ENCODE results near the gene RASGRP1.
A peak's percentile ranks its signal among the peaks of the same experiment; 100 is the strongest.
"Not testable (repeated sequence)": the region's sequence is repeated elsewhere in the genome, so short reads cannot be mapped to it uniquely, and the experiment has no call there.

RASGRP1 gene

DNA sequence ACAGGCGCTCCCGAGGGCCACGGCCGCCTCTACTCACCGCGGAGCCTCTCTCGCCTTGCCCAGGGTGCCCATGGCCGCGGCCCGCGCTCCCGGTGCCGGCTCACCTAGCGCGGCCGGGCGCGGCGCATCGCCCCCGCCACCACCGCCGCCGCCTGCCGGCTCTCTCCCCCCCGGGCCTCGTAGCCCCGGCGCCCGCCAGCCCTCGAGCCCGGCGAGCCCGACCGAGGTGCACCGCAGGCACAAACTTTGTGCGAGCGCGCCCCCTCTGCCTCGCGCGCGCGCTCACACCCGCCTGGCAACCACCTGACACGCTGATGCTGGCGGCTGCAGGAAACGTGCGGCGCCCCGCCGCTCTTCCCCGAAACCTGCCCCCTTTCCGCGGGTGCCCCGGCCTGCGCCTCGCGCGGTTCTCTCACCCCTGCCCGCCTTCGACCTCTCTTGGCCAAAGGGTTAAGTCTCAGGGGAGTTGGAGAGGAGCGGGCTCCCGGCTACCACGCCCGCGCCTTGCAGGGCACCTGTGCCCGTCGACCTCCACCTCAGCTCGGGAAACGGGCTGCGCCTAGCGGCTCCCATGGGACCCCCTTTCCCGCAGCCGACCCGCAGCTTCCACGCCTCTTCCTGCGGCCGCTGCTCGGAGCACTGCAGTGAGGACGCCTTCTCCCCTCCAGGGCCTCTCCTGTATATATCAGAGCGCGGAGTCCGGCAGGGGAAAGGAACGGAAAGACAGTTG lies at the start of gene RASGRP1:
TSS of gene RASGRP1 (minus strand) at position 258 of the 730 bp plus-strand sequence. CDS start at position 72, 186 bp downstream.
- DNase-seq: no peak

DNA sequence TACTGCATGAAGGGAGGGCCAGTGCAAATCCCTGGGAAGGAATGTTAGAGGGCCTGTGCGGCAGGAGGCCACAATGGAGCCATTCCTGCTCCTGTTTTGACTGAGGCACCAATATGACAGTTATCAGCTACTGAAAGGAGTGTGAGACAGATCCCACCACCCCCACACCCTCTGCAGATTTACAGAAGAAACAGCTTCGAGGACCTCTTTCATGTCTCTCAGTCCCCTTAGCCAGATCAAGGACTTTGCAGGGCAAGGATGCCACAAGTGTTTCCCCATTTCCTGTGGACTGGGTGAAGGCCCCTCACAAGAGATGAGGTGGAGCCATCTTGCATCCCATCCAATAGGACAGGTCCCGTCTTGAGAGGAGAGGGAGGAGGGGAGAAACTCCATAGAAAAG lies 48.5 kb upstream of the RASGRP1 start:
- no peak for DNase-seq

DNA sequence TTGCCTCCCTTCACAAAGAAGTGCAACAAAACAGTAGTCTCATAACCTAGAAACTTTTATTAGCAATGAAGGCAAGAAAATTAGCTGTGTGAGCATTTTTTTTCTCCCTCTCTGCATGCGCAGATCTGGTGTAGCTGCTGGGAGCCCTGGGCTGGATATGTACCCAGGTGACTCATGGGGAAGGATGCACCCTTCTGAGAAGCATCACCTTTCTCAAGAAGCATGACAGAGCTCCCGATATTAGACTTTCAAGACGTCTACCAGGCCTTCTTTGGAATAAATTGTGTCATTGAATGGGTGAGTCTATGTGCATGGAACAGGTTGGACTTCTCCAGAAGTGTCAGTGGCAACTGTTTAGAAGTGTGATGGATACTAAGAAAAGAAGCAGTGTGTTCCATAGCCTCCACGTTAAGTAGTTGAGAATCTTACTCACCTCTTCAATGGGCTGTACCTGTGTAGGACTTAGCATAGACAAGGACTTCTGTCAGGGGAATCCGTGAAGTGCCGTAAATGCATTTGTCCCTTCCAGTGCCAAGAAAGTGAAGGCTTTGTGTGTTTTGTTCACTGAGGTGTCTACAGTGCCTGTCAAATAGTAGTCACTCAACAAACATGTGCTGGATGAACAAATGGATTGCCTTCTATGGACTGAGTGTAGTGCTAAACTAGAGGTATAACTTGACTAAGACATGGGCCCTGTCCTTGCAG lies 47.7 kb upstream of the RASGRP1 start:
- DNase-seq: no peak

DNA sequence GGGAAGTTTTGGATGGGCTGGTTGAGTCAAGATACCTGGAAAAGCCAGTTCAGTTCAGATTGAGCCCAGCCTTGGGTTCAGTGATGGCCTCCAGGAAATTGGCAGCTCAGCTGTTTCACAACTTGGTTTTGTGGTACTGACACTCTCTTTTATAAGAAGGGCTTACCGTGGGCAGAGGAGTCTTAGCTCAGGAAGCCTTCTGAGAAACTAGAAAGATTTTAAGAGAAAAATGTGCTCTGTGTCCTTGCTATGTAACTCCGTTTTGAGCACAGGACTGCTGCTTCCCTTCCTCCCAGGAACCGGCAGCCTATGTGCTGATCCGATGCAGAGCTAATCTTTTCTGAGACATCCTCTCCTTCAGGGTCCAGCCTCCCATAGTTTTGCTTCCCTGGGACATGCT lies 46.6 kb upstream of the RASGRP1 start:
- DNase-seq: no peak

DNA sequence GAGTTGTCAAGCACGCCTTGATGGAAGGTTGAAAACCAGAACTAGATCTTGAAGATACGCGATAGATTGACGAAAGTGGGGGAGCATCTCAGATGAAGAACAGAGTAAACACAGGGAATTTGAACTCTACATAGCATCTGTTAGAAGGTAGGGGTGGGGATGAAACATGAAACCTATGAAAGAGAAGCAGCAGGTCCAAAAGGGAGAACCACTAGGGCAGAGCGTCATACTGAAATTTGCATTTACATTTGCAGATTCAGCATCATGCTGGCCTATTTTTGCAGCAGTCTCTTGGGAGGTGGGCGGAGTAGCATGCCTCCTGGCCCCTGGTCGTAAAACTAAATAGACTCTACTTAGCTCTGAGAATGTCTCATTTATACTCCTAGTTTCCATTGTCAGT lies 46.1 kb upstream of the RASGRP1 start:
- no peak for DNase-seq

DNA sequence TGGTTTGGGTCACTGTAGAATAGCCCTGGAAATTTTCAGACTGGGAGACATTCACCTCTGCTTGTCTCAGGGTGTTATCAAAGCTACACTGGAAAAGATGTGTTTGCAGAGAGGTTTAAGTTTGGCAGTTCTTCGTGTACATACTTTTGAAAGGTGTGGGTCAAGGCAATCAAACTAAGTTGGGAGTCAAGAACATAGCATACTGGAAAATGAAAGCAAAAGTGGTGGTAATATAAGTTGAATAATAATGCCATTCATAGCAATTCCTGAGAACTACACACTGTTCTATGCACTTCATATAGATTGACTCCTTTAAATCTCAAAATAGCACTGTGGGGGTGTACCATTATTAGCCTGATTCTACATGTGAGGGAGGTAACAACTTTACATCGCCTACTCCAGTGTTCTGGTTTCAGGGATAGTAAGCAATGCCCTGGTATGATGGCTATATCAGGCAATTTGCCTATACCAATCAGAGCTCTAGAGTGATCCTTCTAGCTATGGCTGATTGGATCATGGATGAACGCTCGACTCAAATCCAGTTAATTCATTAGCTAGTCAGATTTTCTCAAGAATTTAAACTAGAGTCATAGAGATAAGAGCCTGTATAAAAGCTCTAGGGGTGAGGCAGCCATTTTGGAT lies 44.6 kb upstream of the RASGRP1 start:
- DNase-seq: no peak

DNA sequence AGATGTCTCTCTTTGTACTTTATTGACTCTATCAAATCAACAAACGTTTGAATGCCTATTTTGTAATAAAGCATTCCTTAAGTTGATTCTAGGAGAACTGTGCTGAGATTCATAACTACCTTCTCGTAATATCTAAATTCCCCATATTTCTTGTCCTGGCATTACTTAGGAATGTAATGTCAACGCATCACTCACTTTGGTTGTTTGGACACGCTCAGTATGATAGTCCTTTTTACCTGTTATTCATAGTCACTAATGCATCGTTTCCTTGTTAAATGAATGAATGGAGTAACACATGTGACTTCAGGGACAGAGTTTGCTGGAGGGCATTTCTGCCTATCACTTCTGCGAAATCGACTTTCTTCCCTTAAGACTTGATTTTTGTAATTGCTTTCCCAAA lies 44.1 kb upstream of the RASGRP1 start:
- no peak for DNase-seq

DNA sequence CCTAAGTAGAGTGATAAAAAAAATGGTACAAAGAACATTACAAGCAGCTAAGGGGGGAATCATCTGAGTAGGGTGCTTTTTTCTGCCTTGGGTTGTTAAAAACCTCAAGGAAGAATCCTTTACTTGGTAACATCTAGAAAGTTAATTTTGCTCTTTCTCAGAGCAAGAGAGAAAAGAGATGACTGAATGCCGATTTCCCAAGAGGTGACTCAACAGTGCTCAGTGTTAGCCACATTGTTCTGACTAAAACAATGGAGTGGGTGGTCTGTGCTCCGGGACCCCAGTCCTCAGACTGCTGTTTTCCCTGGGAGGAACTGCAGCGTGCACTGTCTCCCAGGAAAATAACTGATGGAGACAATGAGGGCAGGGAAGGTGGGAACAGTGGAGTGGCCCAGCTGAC lies 41.1 kb upstream of the RASGRP1 start:
- DNase-seq: no peak

DNA sequence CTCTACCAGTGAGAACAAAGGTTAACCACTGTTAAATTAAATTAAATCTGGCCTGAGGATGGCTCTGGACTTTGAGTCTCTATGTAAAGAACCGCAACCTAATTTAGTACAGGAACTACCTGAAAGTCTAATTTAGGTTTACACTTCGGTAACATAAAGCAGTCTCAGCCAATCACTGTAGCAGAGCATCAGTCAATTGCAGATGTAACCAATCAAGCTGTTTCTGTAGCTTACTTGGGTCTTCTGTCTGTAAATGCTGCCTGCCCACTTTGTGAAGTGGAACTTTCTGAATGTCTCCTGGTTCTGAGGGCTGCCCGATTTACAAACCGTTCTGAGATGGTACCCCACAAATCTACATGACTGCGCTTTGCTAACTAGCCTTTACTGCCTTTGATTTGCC lies 39.1 kb upstream of the RASGRP1 start:
- DNase-seq: no peak

DNA sequence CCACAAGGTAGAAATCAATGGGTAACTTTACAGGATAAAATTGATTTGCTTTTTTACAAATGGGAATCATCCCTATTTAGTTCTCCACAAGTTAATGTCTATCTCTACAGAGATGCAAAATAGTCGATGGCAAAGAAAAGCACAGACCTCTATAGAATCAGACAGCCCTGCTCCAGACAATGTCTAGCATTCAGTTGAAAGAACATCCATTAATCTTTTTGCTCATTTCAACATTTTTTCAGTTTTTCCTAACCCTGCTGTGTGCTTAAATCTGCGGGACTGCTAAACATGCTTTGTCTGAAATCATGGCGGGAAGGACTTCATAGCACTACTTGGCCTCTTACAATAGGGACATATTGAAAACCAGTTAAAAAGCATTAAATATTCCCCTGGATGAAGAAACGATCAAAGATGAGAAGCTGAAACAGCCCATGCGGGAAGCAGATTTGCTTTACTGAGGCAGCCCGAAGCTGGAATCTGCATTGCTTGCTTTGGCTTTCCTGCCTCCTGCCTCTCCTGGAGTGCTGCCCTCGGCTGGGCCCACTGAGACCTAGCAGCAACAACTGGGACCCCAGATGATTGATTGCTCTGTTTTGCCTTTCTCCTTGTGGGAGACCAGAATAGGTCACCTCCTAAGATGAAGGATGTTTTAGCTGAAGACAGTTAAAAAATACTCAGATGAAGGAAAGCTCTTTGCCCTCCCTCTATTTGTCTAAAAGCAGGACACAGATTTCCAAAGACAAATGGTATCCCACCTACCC lies 38.5 kb upstream of the RASGRP1 start:
- no peak for DNase-seq

DNA sequence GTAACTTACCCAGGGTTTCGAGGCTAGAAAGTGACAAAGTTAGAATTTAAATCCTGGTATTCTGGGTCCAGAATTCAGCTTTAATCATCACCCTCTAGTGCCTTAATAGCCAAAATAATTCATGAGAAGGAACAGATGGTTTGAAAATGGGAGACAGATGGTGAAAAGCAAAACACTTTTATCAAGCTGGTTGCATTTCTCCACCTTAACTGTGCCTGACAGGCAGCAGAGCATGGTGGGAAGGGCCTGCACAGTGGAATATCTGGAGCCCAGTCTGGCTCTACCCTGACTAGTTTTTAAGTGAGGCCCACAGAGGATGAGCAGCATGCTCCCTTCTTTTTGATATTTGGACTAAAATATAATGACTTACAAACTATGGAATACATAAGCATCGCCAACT lies 35.6 kb upstream of the RASGRP1 start:
- DNase-seq: peak; percentile 94

DNA sequence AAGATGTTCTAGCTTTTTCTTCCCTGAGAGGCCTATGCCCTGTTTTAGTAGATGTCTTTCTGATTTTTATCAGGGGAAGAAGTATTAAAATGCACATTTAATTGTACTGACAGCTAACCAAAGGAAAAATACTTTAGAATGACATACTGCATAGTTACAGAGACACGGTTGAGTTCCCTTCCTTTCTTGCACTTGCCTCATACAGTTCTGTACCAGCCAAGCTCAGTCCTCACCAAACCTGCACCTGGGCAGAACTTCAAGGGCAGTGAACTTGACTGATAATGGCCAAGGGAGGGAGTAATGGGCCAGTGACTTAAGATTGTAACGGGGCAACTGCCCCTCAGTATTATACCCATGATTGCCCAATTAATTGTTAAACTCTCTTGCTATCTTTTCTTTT lies 34.1 kb upstream of the RASGRP1 start:
- no peak for DNase-seq

DNA sequence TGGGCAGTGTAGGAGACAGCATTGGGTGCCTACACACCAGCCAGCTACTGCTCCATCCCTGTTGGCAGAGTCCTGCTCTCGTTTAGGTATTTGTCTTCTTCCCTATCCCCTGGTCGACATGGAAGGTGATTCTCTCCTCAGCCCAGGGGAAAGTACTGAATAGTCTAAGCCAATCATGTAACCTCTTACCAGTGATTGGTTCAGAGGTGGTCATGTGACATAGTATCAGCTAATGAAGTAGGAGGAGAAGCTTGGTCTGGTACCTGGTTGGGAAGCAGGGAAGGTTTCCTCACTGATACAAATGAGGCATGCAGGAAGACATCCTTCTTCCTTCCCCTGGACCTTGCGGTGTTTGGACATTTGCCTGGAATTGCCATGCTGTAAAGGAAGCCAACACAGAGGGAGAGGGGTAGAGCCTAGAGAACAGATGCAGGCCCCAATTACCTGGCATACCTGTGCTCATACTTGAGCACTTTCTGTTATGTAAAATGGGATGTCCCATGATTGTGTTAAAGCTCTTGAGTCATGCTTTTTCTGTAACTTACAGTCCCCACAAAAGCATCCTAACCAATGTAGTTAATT lies 32.7 kb upstream of the RASGRP1 start:
- DNase-seq: no peak

DNA sequence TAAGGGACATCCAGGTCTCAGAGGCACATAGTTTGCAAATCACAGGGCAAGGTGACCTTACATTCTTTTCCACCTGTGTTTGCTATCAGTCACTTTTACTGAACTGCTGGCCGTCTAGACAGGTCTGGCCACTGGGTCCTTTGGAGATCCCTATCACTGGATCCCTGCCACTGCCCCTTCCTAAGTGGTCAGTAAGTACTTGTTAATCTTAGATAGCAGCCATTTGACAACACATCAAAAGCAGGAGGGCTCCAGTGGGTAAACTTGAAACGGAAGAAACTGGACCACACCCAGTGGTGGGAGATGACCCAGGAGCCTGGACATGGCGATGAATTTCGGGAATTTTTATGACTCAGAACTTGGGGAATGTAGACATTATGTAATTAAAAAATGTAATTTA lies 28.9 kb upstream of the RASGRP1 start:
- DNase-seq: no peak

DNA sequence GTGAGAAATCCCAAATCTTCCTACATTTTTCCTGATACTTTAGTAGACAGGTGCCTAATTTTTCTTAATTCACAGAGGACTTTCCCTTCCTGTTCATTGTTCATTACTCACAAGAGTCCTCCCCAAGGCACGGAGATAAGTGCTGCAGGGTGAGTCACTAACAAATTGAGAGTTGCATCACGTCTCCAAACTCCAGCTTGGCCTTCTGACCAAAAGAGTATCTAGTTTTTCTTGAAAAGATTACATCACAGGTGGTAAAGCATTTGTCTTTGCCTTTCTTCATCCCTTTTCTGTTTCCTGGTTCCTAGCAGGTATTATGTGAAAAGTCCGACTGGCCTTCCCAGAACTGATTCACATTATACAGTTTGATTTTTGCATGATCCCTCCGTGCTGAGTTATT lies 24.9 kb upstream of the RASGRP1 start:
- no peak for DNase-seq

DNA sequence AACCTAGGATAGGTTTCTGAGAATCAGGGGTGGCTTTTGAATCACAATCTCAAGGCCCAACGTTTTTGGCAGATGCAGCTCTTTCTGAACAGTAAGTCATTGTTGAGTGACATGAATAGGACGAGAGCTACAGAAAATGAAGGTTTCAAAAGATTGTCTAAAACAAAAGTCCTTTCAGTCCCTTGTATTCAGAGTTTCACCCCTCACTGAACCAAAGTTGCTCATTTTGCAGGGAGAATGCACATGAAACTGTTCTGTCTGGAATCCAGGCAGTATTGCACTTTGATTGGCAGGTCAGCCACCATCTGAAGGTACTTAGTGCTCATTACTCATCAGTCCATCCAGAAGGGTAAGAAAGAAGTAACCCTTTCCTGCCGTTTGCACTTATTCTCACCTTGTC lies 24.1 kb upstream of the RASGRP1 start:
- no peak for DNase-seq

DNA sequence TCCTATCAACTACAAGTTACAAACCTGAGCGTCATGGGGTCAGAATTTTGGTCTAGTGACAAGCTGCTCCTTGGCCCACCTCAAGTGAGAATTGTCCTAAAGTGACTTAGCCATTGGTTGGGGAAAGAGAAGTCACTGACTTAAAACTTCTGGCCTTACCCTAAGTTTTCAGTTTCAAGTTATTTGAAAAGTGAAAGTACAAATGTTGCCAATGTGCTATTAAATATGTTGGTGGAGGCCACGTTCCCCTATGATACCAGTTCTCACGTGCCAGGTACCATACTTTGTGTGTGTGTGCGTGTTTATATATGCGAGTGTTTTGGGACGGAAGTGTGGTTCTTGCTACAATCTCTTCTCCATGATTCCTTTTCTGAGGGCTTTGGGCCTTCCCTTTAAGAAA lies 22.6 kb upstream of the RASGRP1 start:
- DNase-seq: no peak

DNA sequence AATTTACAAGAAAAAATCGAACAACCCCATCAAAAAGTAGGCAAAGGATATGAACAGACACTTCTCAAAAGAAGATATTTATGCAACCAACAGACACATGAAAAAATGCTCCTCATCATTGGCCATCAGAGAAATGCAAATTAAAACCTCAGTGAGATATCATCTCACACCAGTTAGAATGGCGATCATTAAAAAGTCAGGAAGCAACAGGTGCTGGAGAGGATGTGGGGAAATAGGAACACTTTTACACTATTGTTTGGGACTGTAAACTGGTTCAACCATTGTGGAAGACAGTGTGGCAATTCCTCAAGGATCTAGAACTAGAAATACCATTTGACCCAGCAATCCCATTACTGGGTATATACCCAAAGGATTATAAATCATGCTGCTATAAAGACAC lies 21.4 kb upstream of the RASGRP1 start:
- DNase-seq: not testable (repeated sequence)

DNA sequence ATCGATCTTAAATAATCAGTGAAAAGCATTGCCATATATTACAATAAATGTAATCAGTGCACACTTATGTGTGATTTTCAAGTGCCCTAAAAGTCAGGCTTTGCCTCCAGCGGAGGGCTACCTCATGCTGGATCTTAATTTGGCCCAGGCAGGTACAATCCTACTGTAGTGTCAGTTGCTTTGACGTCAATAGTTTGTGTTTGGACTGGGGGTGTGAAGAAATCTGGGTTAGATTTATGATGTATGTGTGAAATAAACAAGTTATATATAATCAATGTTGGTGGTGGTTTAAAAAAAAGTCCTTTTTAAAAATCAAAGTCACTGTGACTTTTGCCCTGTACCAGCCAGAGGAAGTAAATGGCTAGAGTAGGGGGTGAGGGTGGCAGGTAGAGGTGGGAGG lies 14.0 kb upstream of the RASGRP1 start:
- DNase-seq: no peak

DNA sequence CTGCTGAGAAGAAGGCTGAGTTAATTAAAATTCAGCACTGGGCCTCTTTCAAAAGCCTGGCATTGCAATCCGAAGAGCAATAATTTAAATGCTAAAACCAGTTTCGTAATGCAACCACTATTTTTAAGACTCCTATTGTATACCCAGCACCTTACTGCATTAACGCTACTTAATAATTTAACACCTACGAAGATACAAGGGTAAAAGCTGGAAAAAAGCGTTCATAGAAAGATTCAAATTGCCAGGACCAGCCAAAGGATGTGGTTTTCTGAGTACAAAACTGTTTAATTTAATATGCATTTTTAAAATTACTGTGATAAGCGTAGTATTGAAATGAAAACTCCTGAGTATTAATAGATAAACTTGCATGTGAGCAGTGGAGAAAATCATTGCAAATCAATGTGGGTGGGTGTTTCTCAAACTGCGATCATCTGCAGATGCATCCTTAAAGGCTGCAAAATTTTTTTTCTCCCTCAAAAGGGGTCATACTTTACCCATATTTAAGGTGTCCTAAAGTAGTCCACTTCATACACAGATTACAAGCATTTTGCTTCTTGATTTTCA lies 12.9 kb upstream of the RASGRP1 start:
- no peak for DNase-seq

DNA sequence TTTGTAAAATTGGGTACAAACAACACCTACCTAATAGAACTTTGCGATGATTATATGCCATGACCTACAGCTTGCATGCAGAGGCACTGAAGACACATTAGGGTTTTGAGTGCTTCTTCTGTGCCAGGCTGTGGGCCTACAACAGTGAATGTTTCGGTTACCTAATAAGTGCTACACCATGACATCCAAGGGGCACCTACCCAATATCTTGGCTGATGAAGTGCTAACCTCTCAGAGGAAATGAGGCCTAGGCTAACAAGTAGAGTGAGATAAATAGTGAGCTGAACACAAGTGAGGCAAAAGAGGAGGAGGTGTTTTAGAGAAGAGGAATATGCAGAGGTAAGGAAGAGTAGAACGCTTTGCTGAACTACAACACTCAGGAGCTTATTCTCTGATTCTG lies 12.2 kb upstream of the RASGRP1 start:
- no peak for DNase-seq

DNA sequence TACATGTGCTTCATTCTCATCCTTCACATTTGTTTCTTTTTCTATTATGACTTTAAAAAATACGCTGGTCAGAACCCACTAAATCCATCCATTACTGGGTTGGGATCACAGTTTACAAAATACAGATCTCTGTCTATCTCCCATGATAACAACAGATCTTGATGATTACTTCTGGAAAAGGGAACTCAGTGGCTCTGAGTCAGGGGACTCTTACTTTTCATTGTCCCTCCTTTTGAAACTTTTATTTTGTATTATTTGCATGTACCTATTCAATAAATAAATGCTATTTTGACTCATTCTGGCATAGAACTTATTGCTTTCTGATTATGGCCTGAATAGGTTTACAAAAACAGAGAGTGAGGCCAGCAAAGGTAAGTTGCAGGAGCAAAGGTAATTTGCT lies 11.6 kb upstream of the RASGRP1 start:
- no peak for DNase-seq

DNA sequence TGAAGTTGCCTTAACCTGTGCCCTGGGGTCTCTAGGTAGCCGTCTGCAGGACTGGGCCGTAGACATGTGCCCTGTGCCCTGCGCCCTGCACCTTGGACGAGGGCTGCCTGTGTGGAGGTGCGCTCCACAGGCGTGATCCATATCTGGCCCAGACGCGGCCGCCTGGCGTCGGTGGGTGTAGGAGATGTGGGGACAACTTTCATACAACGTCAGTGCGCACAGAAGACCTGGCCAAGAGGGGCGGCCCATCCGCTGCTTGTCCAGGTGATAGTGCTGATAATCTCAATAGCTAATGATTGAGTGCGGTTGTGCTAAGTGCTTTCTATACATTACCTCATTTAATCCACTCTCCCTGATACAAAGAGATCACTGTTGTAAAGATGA lies 665 bp upstream of the RASGRP1 start:
- DNase-seq: no peak
